ENCODE data around the gene GNG7.
"Not testable (repeated sequence)": the region's sequence is repeated elsewhere in the genome, so short reads cannot be mapped to it uniquely, and the experiment has no call there.

Gene GNG7

GRCh38 chr19:2676823-2677222 is 25.7 kb downstream of the GNG7 start:
- no peak for DNase-seq

- DNase-seq = no peak
Observed at GRCh38 chr19:2675892-2676291, 26.6 kb downstream of the GNG7 start.

DNA sequence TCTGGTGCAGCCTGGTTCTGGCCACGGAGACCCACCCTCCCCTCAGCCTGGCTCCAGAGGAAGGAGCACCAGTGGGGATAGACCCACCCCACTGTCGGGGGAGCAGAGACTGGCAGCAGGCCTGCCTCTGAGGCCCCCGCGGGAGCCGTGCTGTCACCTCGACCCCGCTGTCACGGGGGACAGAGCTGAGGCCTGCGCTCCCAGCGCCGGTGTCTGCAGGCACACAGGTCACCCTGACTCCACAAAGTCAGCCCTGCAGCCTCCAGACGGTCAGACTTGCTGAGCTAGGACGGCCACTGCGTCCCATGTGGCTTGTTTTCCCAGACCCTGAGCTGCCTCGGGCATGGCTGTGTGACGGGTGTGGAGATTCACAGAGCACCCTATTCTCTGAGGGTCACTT is 32.3 kb downstream of the GNG7 start:
- no peak for DNase-seq

DNA sequence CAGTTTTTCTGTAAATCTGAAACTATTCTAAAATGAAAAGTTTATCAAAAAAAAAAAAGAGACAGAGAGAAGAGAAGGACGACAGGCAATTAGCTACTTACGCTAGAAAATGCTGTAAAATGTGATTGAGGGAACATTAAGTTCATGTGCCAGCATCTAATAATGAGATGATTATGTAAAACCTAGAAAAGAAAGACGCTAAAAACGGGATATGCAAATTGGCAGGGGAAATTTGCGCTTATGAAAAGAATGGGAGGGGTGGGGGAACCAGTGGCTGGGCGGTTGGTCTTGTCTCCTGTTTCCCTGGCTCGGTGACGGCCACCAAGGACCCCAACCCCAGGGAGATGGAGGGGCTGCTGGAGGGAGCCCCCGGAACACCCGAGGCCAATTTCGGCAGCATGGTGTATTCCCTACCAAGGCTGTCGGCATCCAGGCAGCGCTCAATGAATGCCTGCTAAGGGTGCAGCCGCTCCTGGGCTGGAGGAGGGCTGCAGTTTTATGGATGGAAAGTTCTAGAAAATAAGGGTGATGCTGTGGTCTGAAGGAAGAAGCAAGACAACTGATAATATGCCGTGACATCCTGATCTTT is 34.2 kb downstream of the GNG7 start:
- no peak for DNase-seq

GRCh38 chr19:2667349-2667748 is 35.1 kb downstream of the GNG7 start:
- DNase-seq = not testable (repeated sequence)

DNA sequence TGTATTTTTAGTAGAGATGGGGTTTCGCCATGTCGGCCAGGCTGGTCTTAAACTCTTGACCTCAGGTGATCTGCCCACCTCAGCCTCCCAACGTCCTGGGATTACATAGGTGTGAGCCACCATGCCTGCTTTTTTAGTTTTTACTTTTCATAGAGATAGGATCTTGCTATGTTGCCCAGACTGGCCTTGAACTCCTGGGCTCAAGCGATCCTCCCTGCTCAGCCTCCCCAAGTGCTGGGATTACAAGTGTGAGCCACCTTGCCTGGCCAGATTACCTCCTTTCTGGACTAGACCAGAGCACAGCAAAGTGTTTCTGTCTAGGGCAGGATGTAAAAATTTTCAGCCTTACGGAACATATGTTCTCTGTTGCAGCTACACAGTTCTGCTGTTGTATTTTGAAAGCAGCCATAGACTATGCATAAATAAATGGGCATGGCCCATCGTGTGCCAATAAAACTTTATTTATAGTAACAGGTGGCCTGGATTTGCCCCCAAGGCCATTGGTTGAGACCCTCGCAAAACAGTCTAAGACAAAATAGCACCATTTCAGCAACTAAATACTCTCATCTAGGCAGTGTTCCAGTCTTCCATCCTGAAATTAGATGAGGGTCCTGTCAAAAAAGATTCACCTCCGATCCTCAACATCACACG is 36.0 kb downstream of the GNG7 start:
- DNase-seq = no peak

DNA sequence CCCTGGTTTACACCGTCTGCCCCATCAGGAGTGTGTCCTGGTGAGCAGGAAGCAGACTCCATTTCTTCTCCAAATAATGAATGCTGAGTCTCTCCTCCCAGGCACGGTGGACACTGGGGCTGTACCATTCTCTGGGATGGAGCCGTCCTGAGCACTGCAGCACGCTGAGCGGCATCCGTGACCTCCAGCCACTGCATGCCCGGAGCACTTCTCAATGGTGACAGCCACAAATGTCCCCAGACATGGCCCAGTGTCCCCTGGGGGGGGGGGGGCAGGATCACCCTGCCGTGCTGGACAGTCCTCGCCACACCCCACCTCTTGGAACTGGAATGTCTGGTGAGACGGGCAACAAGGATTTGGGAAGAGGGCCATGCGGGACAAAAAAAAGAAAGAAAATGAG is 37.4 kb downstream of the GNG7 start:
- no peak for DNase-seq

GRCh38 chr19:2663920-2664571 is 38.4 kb downstream of the GNG7 start:
- DNase-seq = no peak

DNA sequence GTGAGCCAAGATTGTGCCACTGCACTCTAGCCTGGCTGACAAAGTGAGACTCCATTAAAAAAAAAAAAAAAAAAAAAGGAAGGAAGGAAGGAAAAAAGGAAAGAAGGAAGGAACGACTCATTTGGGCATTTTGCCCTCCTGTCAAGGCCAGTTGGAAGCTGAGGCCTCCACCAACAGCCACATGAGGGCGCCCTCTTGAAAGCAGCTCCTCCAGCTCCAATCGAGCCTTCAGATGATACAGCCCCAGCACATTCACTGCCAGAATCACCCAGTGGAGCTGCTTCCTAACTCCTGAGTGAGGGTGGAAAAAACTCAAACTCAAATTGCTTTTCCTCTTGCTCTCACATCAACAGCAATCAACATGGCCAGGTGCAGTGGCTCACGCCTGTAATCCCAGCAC is 40.9 kb downstream of the GNG7 start:
- no peak for DNase-seq

- DNase-seq = no peak
Observed at GRCh38 chr19:2659856-2660432, 42.5 kb downstream of the GNG7 start.

- no peak for DNase-seq
Observed at GRCh38 chr19:2656533-2656932, 46.0 kb downstream of the GNG7 start.

- DNase-seq = no peak
Observed at GRCh38 chr19:2653710-2654707, 48.5 kb downstream of the GNG7 start.

DNA sequence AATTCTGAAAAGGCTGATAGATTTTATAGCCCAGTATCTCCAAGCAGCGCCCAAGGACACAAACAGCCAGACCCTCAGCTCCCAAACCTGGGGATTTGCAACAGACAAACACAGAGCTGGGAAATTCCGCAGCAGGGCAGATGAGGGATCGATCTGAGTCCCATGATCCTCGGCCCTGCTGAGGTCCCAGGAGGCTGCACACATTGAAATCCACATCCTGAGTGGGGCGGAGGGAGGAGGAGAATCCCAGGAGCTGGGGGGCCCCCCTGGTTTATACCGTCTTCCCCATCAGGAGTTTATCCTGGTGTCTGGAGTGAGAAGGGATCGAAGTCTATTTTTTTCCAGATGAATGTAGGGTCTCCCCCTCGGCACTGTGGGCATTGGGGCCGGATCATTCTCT is 49.3 kb downstream of the GNG7 start:
- DNase-seq = no peak

- no peak for DNase-seq
Observed at GRCh38 chr19:2652504-2653099, 49.9 kb downstream of the GNG7 start.

DNA sequence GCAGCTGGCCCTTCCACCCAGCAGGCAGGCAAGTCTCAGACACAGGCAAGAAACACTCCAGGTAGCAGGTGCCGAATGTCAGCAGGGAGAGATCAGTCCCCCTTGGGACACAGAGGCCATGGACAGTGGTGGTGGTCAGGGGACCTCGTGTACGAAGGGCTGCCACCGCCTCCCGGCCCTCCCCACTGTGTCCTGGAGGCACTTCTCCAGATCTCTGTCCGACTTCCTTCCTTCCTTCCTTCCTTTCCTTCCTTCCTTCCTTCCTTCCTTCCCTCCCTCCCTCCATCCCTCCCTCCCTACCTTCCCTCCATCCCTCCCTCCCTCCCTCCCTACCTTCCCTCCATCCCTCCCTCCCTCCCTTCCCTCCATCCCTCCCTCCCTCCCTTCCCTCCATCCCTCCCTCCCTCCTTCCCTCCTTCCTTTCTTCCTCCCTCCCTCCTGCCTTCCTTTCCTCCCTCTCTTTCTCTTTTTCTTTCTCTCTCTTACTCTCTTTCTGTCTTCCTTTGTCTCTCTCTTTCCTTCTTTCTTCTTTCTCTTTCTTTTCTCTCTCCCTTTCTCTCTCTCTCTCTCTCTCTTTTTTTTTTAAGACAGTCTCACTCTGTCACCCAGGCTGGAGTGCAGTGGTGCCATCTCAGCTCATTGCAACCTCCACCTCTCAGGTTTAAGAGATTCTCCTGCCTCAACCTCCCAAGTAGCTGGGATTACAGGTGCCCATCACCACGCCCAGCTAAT is 51.3 kb downstream of the GNG7 start:
- DNase-seq = not testable (repeated sequence)

DNA sequence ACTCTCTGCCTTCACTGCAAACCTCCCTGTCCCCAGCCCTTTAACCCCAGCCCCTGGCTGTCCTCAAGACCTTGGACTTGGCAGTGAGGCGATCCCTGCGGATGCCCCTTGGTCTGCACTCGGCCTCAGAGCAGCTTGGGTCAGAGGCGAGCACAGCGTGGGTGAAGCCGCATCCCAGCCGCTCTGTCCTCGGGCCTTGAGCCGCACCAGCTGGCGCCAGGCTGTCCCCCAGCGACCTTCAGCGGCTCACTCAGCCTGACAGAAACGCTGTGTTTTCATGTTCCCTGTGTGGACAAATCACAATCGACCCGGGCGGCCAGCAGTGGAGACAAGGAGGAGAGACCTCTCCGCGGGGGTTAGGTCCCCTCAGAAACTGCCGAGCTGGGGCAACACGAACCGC is 52.0 kb downstream of the GNG7 start:
- DNase-seq = peak; percentile 47

- DNase-seq = no peak
Observed at GRCh38 chr19:2648528-2648937, 54.0 kb downstream of the GNG7 start.

DNA sequence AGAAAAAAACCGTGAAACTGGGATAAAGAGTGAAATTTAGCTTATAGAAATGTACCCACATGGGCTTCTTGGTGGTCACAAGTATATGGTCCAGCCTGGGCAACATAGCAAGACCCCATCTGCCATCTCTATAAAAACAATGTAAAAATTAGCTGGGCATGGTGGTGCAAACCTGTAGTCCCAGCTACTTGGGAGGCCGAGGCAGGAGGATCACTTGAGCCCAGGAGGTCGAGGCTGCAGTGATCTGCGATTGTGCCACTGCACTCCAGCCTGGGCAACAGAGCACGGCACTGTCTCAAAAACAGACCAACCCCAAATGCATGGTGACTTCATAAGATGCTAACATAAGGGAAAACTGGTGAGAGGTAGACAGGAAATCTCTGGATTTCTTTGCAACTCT is 54.4 kb downstream of the GNG7 start:
- DNase-seq = no peak

GRCh38 chr19:2646866-2647535 is 55.5 kb downstream of the GNG7 start:
- no peak for DNase-seq

DNA sequence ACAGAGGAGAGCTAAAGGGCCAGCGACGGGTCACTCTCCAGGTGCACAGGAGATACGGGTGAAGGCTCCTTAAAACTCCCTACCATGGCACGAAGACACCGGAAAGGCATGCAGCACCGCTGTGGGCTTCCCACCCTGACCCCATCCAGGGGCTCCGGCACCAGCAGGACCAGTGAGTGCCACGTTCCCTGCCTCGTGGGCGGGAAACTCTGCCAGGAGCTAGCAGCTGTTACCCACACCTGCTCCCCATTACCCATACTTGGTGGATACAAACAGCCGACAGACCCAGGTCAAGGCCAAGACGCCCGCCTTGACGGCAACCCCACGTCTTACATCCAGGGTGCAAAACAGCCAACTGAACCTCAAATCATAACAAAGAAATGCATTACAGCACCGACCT is 56.7 kb downstream of the GNG7 start:
- no peak for DNase-seq
